ENCODE data around the gene BAHCC1. TPM values are rescaled to one million over a fixed set of nuclear protein-coding genes. Genes with fewer than 3 reads are reported as not detected.

The BAHCC1 gene
- total RNA-seq, 2 experiments from 2014 or later, result 0.87 to 0.91 TPM

DNA sequence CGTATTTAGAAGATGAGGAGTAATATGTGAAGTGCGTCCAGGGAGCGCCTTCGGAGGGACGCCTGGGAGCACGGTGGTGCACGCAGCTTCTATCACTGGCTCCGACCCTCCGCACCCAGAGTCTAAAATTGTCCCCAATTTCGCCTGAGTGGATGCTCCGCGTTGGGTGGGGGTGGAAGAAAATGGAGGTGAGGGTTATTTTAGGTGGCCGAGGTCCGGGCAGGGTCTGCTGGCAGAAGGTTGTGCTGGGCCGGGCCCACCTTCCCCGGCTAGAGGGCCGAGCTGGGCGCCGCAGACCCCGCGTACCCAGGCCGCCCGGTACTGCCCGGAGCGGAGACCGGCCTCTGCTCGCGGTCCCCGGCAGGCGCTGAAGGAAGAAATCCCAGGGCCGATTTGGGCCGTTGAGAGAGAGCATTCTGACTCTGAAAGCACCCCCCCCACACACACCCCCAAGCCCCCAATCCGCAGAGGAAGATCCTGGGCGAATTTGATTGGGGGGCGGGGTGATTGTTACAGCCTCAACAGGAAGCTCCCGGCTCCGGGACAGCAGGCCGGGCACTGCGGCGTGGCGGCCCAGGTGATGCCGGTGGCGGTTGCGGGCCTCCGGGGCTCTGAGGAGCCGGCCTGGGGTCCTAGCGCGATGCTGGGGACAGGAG is 3.0 kb downstream of the BAHCC1 start:
- Mint-ChIP-seq H3K27me3 (ENCODE audit: low read depth) (peaks cover 62% of the 10 kb centered on the region), H3K36me3 (ENCODE audit: low read depth) (peaks cover 9% of the 10 kb centered on the region), H3K27ac (peak overlapping the region; percentile 78), H3K4me1 (ENCODE audit: low read depth) (peaks cover 29% of the 10 kb centered on the region), H3K9me3 (ENCODE audit: insufficient read depth) (no peaks in the 10 kb centered on the region), H3K4me3 (peak overlapping the region; percentile 20)
- CTCF ChIA-PET, result interaction anchor here (1.5 kb wide), 1 partner anchor 86 kb away, joined by 3 read pairs; no protein-coding TSS in a partner anchor
- POLR2A ChIA-PET, result interaction anchor here (0.6 kb wide), 1 partner anchor 32 kb away, joined by 3 read pairs; no protein-coding TSS in a partner anchor
- ATAC-seq (no peak), DNase-seq (no peak)

DNA sequence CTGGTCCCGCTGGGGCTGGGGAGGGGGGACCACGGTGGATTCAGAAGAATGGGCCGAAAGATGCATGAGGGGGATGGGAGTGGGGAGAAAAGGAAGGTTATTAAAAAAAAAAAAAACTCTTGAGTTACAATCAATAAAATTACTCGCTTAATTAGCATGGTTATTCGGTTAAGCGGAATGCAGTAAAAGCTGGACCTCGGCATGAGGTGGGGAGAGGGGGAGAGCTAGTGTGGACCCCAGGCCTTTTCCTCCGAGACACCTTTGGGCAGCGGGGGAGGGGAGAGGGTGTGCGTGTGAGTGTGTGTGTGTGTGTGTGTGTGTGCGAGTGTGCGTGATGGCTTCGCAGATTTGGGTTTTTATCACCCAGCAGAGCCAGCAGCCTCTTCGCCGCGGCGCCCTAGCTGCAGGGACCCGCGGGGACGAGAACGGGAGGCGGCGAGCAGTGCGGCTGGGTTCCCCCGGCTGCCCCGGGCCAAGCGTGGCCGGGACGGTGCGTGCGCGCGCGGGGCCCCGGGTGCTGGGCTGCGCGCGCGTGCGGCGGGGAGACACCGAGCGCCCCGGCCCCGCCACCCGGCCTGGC is 3.7 kb downstream of the BAHCC1 start:
- Mint-ChIP-seq H3K27ac (peak overlapping the region; percentile 78), H3K4me3 (peak overlapping the region; percentile 70), H3K9me3 (ENCODE audit: insufficient read depth) (no peaks in the 10 kb centered on the region), H3K27me3 (ENCODE audit: low read depth) (peaks cover 65% of the 10 kb centered on the region), H3K4me1 (ENCODE audit: low read depth) (peaks cover 29% of the 10 kb centered on the region), H3K36me3 (ENCODE audit: low read depth) (peaks cover 9% of the 10 kb centered on the region)
- POLR2A ChIA-PET, result interaction anchor here (0.6 kb wide), 1 partner anchor 32 kb away, joined by 3 read pairs; no protein-coding TSS in a partner anchor
- DNase-seq (no peak), ATAC-seq (no peak)
- CTCF ChIA-PET, result interaction anchor here (1.5 kb wide), 1 partner anchor 86 kb away, joined by 3 read pairs; no protein-coding TSS in a partner anchor

DNA sequence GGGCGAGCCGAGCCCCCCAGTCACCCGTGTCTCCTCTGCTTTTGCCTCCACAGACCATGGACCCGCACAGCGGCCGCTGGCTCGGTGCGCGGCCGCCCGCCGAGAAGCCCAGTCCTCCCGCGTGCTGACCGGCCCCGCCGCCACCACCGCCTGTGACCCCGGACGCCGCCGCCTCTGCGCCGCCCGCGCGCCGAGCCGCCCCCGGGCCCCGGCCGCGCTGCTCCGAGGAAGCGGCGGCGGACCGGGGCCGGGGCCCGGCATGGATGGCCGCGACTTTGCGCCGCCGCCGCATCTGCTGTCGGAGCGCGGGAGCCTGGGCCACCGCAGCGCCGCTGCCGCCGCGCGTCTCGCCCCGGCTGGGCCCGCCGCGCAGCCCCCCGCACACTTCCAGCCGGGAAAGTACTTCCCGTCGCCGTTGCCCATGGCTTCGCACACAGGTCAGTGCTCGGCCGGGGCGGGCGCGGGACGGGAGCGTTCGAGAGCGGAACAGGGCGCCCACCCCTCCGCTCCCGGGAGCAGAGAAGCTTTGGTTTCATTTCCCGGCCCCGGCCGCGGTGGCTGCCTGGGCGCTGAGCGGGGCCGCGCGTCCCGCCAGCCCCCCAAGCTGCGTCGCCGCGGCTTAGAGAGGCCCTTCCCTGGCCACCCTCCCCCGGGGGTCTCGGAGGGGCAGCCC is 4.4 kb downstream of the BAHCC1 start:
- Mint-ChIP-seq H3K27me3 (ENCODE audit: low read depth) (peaks cover 62% of the 10 kb centered on the region), H3K4me1 (ENCODE audit: low read depth) (peaks cover 22% of the 10 kb centered on the region), H3K4me3 (peak overlapping the region; percentile 69), H3K9me3 (ENCODE audit: insufficient read depth) (no peaks in the 10 kb centered on the region), H3K36me3 (ENCODE audit: low read depth) (peaks cover 6% of the 10 kb centered on the region), H3K27ac (no peak overlapping the region)
- ChIA-PET CTCF (no interaction called here), POLR2A (no interaction called here)
- DNase-seq (no peak), ATAC-seq (peak; percentile 11)

DNA sequence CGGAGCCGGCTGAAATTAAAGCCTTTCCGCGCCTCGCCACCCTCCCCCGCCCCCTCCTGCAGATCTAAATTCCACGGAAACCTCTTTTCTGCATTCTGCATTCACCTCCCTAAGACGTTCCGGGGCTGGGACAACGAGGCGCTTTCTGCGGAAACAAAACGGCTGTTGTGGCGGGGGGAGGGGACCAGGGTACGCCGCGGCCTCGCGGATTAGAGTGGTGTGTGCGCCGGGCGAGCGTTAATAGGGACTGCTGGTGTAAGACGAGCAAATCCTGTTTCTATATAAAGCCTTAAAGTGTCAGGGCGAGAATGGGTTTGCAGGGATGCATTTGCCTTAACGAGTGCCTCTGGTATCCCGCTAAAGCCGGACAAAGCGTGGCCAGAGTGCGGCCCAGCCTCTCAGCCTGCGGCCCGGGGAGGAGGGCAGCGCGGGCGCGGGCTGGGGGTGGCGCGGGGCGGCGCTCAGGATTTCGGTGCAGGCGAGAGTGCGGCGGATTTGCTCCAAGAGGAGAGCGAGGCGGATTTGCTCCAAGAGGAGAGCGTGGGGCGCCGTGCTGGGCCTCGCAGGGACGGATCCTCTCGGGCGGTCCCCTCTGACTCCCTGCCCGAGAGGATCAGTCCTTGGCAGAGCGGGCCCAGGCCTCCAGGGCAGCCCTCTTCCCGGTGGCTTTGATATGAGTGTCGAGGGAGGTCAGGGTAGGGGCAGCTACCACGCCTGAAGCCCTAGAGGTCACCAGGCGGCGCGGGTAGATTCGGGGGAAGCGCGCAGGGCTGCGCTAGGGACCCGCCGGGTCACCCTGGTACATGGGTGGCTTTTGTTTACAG is 5.1 kb downstream of the BAHCC1 start:
- ChIA-PET CTCF (interaction anchor here (1.0 kb wide), 1 partner anchor 84 kb away, joined by 4 read pairs; no protein-coding TSS in a partner anchor), POLR2A (no interaction called here)
- Mint-ChIP-seq H3K4me3 (peak overlapping the region; percentile 69), H3K27ac (peak overlapping the region; percentile 75), H3K4me1 (ENCODE audit: low read depth) (peaks cover 16% of the 10 kb centered on the region), H3K9me3 (ENCODE audit: insufficient read depth) (no peaks in the 10 kb centered on the region), H3K36me3 (ENCODE audit: low read depth) (peaks cover 2% of the 10 kb centered on the region), H3K27me3 (ENCODE audit: low read depth) (peaks cover 55% of the 10 kb centered on the region)
- ATAC-seq (no peak), DNase-seq (no peak)

DNA sequence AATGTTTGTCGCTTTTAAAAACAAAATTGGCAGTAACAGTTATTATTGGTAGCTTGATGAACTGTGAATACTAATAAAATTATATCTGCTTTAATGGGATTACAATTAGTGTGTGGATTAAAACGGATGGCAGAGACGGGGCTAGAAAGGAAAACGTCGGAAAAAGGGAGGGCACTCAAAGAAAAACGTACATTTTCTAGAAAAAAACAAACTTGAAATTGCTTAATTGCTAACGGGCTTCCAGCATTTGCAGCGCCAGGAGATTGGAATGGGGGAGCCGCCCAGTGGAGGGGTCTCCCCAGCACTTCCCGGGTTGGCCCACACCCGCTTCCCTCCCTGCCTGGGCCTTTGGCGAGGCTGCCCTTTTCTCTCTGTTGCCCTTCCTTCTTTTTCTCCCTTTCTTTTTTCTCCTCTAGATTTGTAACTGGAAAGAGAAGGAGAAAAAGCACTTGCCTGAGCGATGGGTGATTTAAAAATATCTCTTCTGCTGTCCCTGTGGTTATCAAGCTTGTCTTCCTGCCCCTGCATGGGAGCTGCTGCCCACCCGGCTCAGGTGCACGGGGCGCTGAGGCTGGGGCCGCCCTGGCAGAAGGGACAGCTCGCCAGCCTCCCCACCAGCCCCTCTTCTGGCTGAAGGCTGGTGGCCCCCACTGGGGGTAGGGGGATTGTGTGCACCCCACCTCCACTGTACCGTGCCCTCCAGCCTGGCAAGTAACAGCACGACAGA is 5.9 kb downstream of the BAHCC1 start:
- H3K36me3 Mint-ChIP-seq (ENCODE audit: low read depth), result peaks cover 2% of the 10 kb centered on the region
- H3K9me3 Mint-ChIP-seq (ENCODE audit: insufficient read depth), result no peaks in the 10 kb centered on the region
- DNase-seq (no peak), ATAC-seq (no peak)
- ChIA-PET POLR2A (no interaction called here), CTCF (interaction anchor here (1.0 kb wide), 1 partner anchor 84 kb away, joined by 4 read pairs; no protein-coding TSS in a partner anchor)
- H3K27ac Mint-ChIP-seq, result no peak overlapping the region
- peaks cover 16% of the 10 kb centered on the region for H3K4me1 Mint-ChIP-seq (ENCODE audit: low read depth)
- H3K4me3 Mint-ChIP-seq, result no peak overlapping the region
- peaks cover 57% of the 10 kb centered on the region for H3K27me3 Mint-ChIP-seq (ENCODE audit: low read depth)

DNA sequence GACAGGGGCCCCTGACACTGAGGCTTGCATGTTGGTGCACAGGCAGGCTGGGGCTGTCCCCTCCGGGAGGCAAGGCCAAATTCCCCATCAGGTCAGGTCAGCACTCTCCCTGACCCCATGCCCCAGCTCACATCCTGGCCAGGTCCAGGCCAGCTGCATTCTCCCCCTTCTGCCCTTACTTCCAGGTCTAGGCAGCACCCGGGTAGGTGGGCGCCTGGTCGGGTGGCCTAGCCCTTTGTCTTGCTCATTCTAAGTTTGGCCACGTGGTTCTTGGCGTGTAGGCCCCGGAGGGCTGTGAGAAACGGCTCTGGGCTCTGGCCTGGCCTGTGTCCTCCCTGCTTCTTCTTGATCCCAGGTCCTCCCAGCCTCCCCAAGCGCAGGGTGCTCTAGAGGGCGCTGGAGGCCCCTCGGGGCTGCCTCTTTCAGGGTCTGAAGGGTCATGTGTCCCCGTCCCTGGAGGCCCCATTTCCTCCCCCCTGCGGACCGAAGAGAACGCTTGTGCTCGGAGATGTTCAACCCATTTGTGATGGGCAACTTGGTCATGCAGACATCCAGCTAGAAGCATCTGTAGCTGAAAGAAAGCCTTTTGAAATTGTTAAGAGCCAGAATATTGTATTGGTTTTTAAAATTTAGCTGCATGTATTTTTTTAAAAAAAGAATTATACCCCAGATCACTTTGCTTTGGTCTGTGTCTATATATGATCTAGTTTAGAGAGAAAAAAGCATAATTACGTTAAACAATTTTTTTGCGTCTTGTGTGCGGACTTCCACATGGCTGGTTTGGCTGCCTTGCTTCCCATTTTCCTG is 6.7 kb downstream of the BAHCC1 start:
- ChIA-PET POLR2A (interaction anchor here (0.6 kb wide), 1 partner anchor 52 kb away, joined by 3 read pairs; no protein-coding TSS in a partner anchor), CTCF (interaction anchor here (1.0 kb wide), 1 partner anchor 83 kb away, joined by 4 read pairs; no protein-coding TSS in a partner anchor)
- Mint-ChIP-seq H3K9me3 (ENCODE audit: insufficient read depth) (no peaks in the 10 kb centered on the region), H3K27ac (no peak overlapping the region), H3K4me3 (no peak overlapping the region), H3K4me1 (ENCODE audit: low read depth) (peaks cover 16% of the 10 kb centered on the region), H3K36me3 (ENCODE audit: low read depth) (peaks cover 2% of the 10 kb centered on the region), H3K27me3 (ENCODE audit: low read depth) (peaks cover 57% of the 10 kb centered on the region)
- no peak for DNase-seq
- no peak for ATAC-seq

DNA sequence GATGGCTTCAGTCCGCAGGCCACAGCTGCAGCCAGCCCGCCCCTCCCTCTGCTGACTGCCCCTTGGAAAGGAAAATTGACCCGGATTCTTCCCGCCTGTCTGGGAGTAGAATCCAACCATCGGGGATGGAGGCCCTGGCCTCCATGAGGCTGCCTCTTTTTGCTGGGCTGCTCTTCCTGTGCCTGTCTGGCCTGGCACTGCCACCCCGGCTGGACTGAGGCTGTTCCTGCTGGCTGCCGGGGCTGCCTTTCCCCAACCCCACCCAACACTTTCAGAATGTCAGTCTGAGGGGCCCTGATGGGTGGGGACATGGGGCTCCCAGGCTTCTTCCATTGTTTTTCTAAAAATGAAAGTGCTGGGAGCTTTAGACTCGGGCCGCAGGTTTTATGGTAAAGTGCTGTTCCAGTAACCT is 7.3 kb downstream of the BAHCC1 start:
- POLR2A ChIA-PET, result no interaction called here

DNA sequence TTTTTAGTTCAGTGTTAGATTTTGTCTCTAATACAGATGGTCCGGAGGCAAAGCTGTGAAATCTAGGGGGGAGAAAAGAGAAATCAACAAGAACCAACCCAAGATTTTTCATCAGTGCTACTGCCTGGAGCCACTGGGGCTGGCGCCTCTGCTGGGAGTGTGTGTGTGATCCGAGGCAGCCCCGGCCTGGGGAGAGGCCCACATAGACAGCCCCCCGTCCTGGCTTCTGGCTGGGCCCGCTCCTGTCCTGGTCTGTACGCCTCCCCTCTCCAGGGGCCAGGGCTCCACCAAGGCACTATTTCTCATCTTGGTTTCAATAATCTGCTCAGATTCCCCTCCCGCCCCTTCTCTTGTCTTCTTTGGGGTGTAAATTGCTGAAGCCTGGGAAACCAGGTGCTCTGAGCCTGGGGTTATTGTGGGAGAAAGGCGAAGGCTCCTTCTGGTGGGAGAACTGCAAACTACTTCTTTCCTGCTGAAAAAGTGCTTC is 7.8 kb downstream of the BAHCC1 start:
- CTCF ChIA-PET, result no interaction called here

More for the DNA sequence above, 7.3 kb downstream of the BAHCC1 start:
- ATAC-seq (no peak), DNase-seq (no peak)
- CTCF ChIA-PET, result interaction anchor here (1.0 kb wide), 1 partner anchor 82 kb away, joined by 4 read pairs; no protein-coding TSS in a partner anchor
- Mint-ChIP-seq H3K4me3 (no peak overlapping the region), H3K27ac (no peak overlapping the region), H3K36me3 (ENCODE audit: low read depth) (peaks cover 2% of the 10 kb centered on the region), H3K27me3 (ENCODE audit: low read depth) (peaks cover 57% of the 10 kb centered on the region), H3K9me3 (ENCODE audit: insufficient read depth) (no peaks in the 10 kb centered on the region), H3K4me1 (ENCODE audit: low read depth) (peaks cover 16% of the 10 kb centered on the region)

DNA sequence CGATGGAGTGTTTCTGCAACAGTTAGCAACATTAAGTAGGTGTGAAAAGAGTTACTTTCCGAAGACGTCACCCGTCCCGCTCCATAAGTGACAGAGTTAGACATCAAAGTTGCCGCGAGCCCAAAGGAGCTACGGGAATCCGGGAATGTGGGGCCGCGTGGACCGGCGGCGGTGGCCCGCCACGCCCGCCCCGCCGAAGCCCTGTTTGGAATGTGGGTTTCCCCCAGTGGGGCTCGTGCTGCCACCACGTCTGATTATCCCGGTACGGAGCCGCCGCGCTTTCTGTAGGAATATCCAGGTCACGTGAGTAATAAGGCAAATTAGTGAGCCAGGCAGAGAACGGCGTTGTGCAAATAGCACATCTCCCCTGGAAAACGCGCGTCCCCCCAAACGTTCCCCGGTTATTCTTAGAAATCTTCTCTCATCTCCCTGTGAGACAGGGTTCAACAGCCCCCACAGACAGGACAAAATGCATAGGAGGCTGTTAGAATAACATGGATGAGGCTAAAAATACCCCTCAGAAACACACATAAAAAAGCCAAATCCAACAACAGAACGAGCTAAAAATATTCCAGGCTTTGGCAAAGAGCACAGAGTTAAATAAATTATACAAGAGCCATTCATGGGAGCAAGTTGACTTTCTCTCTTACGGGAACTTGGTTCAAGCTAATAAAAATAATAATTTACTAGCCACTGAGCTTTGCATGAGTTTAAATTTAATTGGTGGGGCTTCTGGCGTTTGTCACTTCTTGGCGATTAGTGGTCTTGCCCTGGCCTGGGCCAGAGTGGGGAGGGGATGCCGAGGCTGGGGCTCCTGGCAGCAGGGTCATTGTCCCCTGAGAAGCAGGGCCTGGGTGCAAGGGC is 8.6 kb downstream of the BAHCC1 start:
- DNase-seq (no peak), ATAC-seq (no peak)
- POLR2A ChIA-PET, result no interaction called here
- Mint-ChIP-seq H3K36me3 (ENCODE audit: low read depth) (peaks cover under 1% of the 10 kb centered on the region), H3K4me1 (ENCODE audit: low read depth) (peaks cover 10% of the 10 kb centered on the region), H3K27ac (no peak overlapping the region), H3K9me3 (ENCODE audit: insufficient read depth) (no peaks in the 10 kb centered on the region), H3K27me3 (ENCODE audit: low read depth) (peaks cover 57% of the 10 kb centered on the region), H3K4me3 (no peak overlapping the region)
- CTCF ChIA-PET, result interaction anchor here (1.1 kb wide), 1 partner anchor 26 kb away, joined by 3 read pairs; no protein-coding TSS in a partner anchor

More for the DNA sequence above, 7.8 kb downstream of the BAHCC1 start:
- DNase-seq, result no peak
- H3K36me3 Mint-ChIP-seq (ENCODE audit: low read depth), result peaks cover 2% of the 10 kb centered on the region
- peaks cover 56% of the 10 kb centered on the region for H3K27me3 Mint-ChIP-seq (ENCODE audit: low read depth)
- H3K4me1 Mint-ChIP-seq (ENCODE audit: low read depth), result peaks cover 13% of the 10 kb centered on the region
- H3K4me3 Mint-ChIP-seq, result no peak overlapping the region
- H3K27ac Mint-ChIP-seq, result no peak overlapping the region
- POLR2A ChIA-PET, result no interaction called here
- no peaks in the 10 kb centered on the region for H3K9me3 Mint-ChIP-seq (ENCODE audit: insufficient read depth)
- no peak for ATAC-seq

All from activated CD8-positive, alpha-beta T cell treated with anti-CD3 and anti-CD28 coated beads, Interleukin-2, amount 10 ng/mL, durations not matched to agents 7 days and 5 days (primary cell).